Urinary bladder (tissue), 4 donors: ENCODE data around the gene TMPRSS9. TPM values are rescaled to one million over a fixed set of nuclear protein-coding genes. Genes with fewer than 3 reads are reported as not detected.

Source experiments
- DNase-seq: peaks from one replicate; pipeline ENCODE4 v3.0.0-alpha.2; 2015; ENCODE audit errors: extremely low spot score
- H3K27ac ChIP-seq: one replicate; pipeline ENCODE4 v1.5.1; 2013; ENCODE audit warnings: low read depth, mild to moderate bottlenecking, moderate library complexity
- H3K36me3 ChIP-seq: one replicate; pipeline ENCODE4 v1.6.1; 2013; ENCODE audit warnings: mild to moderate bottlenecking, moderate library complexity; ENCODE audit not compliant: insufficient read depth
- H3K4me1 ChIP-seq: one replicate; pipeline ENCODE4 v1.6.1; 2013; ENCODE audit warnings: mild to moderate bottlenecking, moderate library complexity; ENCODE audit not compliant: insufficient read depth
- H3K4me3 ChIP-seq: one replicate; pipeline ENCODE4 v1.5.1; 2013; ENCODE audit warnings: low read depth, low read length
- WGBS: extraction: QIAGEN DNeasy Blood & Tissue Kit; methylation state at CpG from one replicate; pipeline ENCODE4 v1.1.7; 2013; 5-methylcytosine and 5-hydroxymethylcytosine counted together
- polyA plus RNA-seq: library from polyadenylated mRNA; stranded (reverse); fragments of 200-250 nt; gene quantifications from one replicate; pipeline ENCODE4 v1.2.3, GENCODE V29; 2013
- total RNA-seq: library from RNA; depleted of rRNA; stranded (reverse); fragments of >200 nt; gene quantifications from one replicate; pipeline ENCODE4 v1.2.3, GENCODE V29; 2014
- donor health status: healthy with polysubstance abuse.
- donor health status: healthy.

Gene TMPRSS9
- total and polyA plus RNA-seq, 2 donors: 0.06 to 0.11 TPM

- Histone ChIP-seq H3K4me3 (no peak overlapping the region), H3K27ac (no peak overlapping the region), H3K4me1 (no peaks in the 10 kb centered on the region), H3K36me3 (peaks cover 2% of the 10 kb centered on the region)
- 33% methylated on average over 101 of the region's 101 CpGs for WGBS
- no peak for DNase-seq
Observed at GRCh38 chr19:2424686-2425621, 64.9 kb downstream of the TMPRSS9 start.

GRCh38 chr19:2425622-2426581 is 65.8 kb downstream of the TMPRSS9 start:
- no peak overlapping the region for H3K4me3 ChIP-seq
- no peak for DNase-seq
- H3K4me1 ChIP-seq: no peaks in the 10 kb centered on the region
- 68% methylated on average over 29 of the region's 29 CpGs for WGBS
- H3K36me3 ChIP-seq: peaks cover 2% of the 10 kb centered on the region
- no peak overlapping the region for H3K27ac ChIP-seq

- Histone ChIP-seq H3K36me3 (peaks cover 2% of the 10 kb centered on the region), H3K27ac (no peak overlapping the region), H3K4me3 (peak overlapping the region; percentile 82), H3K4me1 (no peaks in the 10 kb centered on the region)
- DNase-seq: no peak
- WGBS: 4% methylated on average over 66 of the region's 66 CpGs
Observed at GRCh38 chr19:2426611-2427428, 66.8 kb downstream of the TMPRSS9 start.

GRCh38 chr19:2427429-2428320 is 67.6 kb downstream of the TMPRSS9 start, which contains the start of gene TIMM13:
Gene TIMM13 (minus strand): TSS chr19:2427586. CDS start chr19:2427533, 53 bp downstream.
- H3K4me3 ChIP-seq: peak within 1 kb of the TSS; percentile 82
- H3K4me1 ChIP-seq: no peaks in the 10 kb centered on the region
- peak within 1 kb of the TSS; percentile 96 for H3K27ac ChIP-seq
- WGBS: under 1% methylated on average over 77 of the region's 77 CpGs
- DNase-seq: peak; percentile 92
- peaks cover 2% of the 10 kb centered on the region for H3K36me3 ChIP-seq

- no peak overlapping the region for H3K4me3 ChIP-seq
- WGBS: 17% methylated on average over 25 of the region's 25 CpGs
- DNase-seq: no peak
- H3K4me1 ChIP-seq: no peaks in the 10 kb centered on the region
- peaks cover 2% of the 10 kb centered on the region for H3K36me3 ChIP-seq
- H3K27ac ChIP-seq: no peak overlapping the region
Observed at GRCh38 chr19:2428321-2428690, 68.2 kb downstream of the TMPRSS9 start.

- Histone ChIP-seq H3K4me1 (no peaks in the 10 kb centered on the region), H3K36me3 (peaks cover 2% of the 10 kb centered on the region), H3K27ac (no peak overlapping the region), H3K4me3 (no peak overlapping the region)
- WGBS: 63% methylated on average over 37 of the region's 37 CpGs
- no peak for DNase-seq
Observed at GRCh38 chr19:2428756-2429711, 69.0 kb downstream of the TMPRSS9 start.

- Histone ChIP-seq H3K4me1 (no peaks in the 10 kb centered on the region), H3K36me3 (peaks cover 3% of the 10 kb centered on the region), H3K4me3 (no peak overlapping the region), H3K27ac (no peak overlapping the region)
- 87% methylated on average over 25 of the region's 25 CpGs for WGBS
- no peak for DNase-seq
Observed at GRCh38 chr19:2429917-2430535, 70.0 kb downstream of the TMPRSS9 start.

GRCh38 chr19:2431318-2432055 is 71.4 kb downstream of the TMPRSS9 start:
- Histone ChIP-seq H3K27ac (no peak overlapping the region), H3K4me1 (no peaks in the 10 kb centered on the region), H3K4me3 (no peak overlapping the region), H3K36me3 (peaks cover 3% of the 10 kb centered on the region)
- DNase-seq: no peak
- WGBS: 92% methylated on average over 37 of the region's 37 CpGs

- WGBS: 98% methylated on average over 25 of the region's 25 CpGs
- Histone ChIP-seq H3K36me3 (peaks cover 3% of the 10 kb centered on the region), H3K4me3 (no peak overlapping the region), H3K4me1 (peaks cover 1% of the 10 kb centered on the region), H3K27ac (no peak overlapping the region)
- DNase-seq: no peak
Observed at GRCh38 chr19:2432131-2432848, 72.2 kb downstream of the TMPRSS9 start.

- no peak overlapping the region for H3K4me3 ChIP-seq
- peaks cover 3% of the 10 kb centered on the region for H3K36me3 ChIP-seq
- WGBS: 93% methylated on average over 30 of the region's 30 CpGs
- DNase-seq: no peak
- H3K4me1 ChIP-seq: peaks cover 1% of the 10 kb centered on the region
- no peak overlapping the region for H3K27ac ChIP-seq
Observed at GRCh38 chr19:2433854-2434253, 73.8 kb downstream of the TMPRSS9 start.
